ENCODE results near the gene ZDHHC14.
A peak's percentile ranks its signal among the peaks of the same experiment; 100 is the strongest.
"Not testable (repeated sequence)": the region's sequence is repeated elsewhere in the genome, so short reads cannot be mapped to it uniquely, and the experiment has no call there.

Gene ZDHHC14

DNA sequence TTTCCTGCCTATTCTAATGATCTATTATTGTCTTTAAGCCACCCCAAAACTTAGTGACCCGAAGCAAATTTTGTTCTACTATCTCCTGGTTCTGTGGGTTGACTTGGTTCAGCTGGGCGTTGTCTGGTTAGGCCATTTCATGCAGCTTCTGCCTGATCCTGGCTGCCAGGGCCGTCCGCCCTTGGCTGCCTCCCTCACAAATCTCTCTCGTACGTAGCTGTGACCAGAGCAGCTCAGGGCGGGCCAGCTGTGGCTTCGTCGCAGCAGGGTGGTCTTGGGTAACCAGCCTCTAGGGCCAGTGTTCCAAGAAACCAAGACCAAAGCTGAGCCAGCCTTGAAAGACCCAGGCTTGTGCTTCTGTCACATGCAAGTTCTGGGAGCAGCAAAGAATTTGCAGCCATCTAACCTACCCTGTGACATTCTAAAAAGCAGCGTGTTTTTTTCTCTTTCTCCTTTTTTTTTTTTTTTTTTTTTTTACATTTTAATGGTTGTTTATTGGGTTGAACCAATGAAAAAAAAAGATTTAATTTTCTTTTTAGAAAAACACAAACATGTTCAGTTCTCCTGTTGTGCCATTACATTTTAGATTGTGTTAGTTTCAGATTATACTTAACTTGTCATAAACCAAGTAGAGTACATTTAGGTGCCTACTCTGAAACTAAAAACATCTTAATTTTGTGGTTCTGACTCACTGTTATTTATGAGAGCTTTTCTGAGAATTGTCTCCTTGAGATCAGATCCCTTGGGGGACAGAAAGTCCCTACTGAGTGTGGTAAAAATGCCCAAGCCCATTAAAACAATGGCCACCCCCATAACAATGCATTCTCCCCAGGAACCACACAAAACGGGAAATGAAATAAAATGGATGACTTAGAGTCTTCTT lies 83.9 kb downstream of the ZDHHC14 start:
- DNase-seq (ENCODE audit: low spot score in 2 of 2), result peak; percentile 31 to 57
- Mint-ChIP-seq H3K36me3 (peaks cover 2% of the 10 kb centered on the region), H3K27me3 (no peaks in the 10 kb centered on the region), H3K27ac (peak overlapping the region; percentile 95), H3K9me3 (no peaks in the 10 kb centered on the region), H3K4me3 (peak overlapping the region; percentile 72), H3K4me1 (peaks cover 23% of the 10 kb centered on the region)
- peak; percentile 71 for ATAC-seq (ENCODE audit: low read depth)

DNA sequence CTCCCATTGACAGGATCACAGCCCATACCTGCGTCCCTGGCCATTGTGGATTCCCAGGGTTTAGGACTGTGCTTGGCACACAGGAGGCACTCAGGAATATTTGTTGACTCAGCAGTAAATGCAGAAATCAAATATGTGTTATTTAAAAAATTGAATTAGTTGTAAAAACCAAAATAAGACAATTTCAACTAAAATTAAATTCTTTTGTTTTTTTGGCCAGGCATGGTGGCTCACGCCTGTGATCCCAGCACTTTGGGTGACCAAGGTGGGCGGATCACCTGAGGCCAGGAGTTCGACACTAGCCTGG lies 85.3 kb downstream of the ZDHHC14 start:
- Mint-ChIP-seq H3K4me1 (peaks cover 19% of the 10 kb centered on the region), H3K27me3 (no peaks in the 10 kb centered on the region), H3K36me3 (peaks cover 4% of the 10 kb centered on the region), H3K9me3 (no peaks in the 10 kb centered on the region), H3K27ac (no peak overlapping the region), H3K4me3 (no peak overlapping the region)
- DNase-seq (ENCODE audit: low spot score in 2 of 2), result no peak
- ATAC-seq (ENCODE audit: low read depth), result no peak

DNA sequence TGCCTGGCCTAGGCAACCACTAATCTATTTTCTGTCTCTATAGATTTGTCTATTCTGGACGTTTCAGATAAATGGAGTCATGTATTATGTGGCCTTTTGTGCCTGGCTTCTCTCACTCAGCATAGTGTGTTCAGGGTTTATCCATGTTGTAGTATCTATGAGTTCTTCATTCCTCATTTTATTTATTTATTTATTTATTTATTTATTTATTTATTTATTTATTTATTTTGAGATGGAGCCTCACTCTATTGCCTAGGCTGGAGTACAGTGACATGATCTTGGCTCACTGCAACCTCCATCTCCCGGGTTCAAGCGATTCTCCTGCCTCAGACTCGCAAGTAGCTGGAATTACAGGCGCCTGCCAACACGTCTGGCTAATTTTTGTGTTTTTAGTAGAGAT lies 86.3 kb downstream of the ZDHHC14 start:
- not testable (repeated sequence) for H3K36me3 Mint-ChIP-seq; H3K9me3 Mint-ChIP-seq; H3K27me3 Mint-ChIP-seq; DNase-seq (ENCODE audit: low spot score in 2 of 2); H3K4me3 Mint-ChIP-seq; ATAC-seq (ENCODE audit: low read depth)
- peaks cover 19% of the 10 kb centered on the region for H3K4me1 Mint-ChIP-seq
- H3K27ac Mint-ChIP-seq, result peak overlapping the region; percentile 87

DNA sequence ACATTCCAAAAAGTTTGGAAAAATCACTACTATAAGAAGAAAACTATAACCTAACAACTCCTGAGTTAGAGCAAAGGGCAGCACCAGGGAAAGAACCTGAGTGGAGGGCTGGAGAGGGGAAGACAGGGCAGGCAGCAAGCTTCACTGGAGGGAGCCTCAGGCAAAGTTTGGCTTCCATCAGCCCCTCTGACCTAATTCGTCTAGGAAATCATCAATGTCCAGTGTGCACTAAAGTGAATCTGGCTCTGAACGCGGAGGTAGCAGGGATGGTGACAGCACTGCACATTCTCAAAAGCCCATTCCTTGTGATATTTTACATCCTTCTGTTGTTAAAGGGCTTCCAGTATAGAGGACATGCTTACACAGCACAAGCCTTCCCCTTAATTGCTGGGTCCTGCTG lies 87.1 kb downstream of the ZDHHC14 start:
- H3K4me3 Mint-ChIP-seq, result no peak overlapping the region
- DNase-seq (ENCODE audit: low spot score in 2 of 2) (no peak), ATAC-seq (ENCODE audit: low read depth) (no peak)
- H3K36me3 Mint-ChIP-seq, result peaks cover 4% of the 10 kb centered on the region
- H3K27ac Mint-ChIP-seq, result peak overlapping the region; percentile 87
- no peaks in the 10 kb centered on the region for H3K27me3 Mint-ChIP-seq
- no peaks in the 10 kb centered on the region for H3K9me3 Mint-ChIP-seq
- H3K4me1 Mint-ChIP-seq, result peaks cover 19% of the 10 kb centered on the region

DNA sequence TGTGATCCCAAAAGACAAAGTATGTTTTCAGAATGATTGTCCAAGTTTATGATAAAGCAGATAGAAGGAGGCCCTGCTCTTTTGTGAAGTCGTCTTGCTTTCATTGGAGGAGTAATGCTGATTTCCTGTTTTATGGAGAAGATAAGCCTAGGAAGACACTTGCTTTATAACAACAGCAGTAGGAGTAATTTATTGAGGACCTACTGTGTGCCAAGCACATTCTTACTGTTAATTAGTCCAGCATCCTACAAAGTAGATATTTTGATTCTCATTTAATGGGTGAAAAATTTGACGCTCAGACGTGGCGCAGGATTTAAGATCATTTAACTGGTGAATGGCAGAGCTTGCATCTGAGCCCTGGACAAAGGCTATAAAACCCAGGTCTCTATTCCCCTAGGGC lies 87.6 kb downstream of the ZDHHC14 start:
- no peaks in the 10 kb centered on the region for H3K27me3 Mint-ChIP-seq
- H3K27ac Mint-ChIP-seq, result peak overlapping the region; percentile 87
- no peaks in the 10 kb centered on the region for H3K9me3 Mint-ChIP-seq
- DNase-seq (ENCODE audit: low spot score in 2 of 2) (no peak), ATAC-seq (ENCODE audit: low read depth) (no peak)
- H3K4me3 Mint-ChIP-seq, result no peak overlapping the region
- H3K36me3 Mint-ChIP-seq, result peaks cover 4% of the 10 kb centered on the region
- peaks cover 22% of the 10 kb centered on the region for H3K4me1 Mint-ChIP-seq

DNA sequence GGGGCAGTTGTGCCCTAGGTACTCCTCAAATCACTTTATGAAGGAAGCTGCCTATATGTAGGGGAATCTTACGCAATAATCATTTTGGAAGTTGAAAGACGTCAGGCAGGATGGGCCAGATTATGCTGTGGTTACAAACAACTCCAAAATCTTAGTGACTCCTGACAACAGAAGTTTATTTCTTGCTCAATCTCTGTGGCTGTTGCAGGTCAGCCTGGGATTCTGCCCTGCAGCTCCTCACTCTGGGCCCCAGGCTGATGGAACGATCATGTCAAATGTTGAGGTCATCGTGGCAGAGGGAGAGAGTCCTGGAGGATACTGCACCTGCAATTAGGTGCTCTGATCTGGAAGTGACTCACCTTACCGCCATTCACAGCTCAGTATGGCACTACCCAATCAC lies 88.4 kb downstream of the ZDHHC14 start:
- H3K27me3 Mint-ChIP-seq, result no peaks in the 10 kb centered on the region
- ATAC-seq (ENCODE audit: low read depth), result no peak

DNA sequence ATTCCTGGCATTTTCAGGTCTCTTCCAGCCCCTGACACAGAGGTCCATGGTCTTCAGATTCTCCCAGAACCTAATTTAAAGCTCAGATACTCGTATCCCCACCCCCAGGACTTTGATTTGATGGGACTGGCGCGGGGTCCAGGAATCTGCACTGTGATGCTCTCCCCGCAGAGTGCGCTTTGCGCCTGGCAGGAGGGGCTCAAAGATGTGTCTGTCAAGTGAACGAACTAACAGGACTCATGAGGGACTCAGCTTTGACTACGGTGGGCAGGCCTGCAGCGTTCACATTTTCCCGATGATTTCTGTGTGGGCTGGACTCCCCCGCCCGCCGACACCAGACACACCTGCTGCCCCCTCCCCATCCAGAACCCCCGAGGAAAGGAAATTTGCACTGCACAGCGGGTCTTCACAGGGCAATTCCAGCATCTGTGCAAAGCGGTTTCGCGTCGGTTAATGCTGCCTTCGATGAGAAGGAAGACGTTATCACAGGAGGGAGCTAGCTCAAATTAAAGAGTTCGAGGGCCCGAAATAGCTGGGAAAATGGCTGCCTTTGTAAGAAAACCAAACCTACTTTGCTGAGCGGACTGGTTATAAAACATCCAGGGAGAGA lies 90.2 kb downstream of the ZDHHC14 start:
- Mint-ChIP-seq H3K9me3 (no peaks in the 10 kb centered on the region), H3K36me3 (peaks cover 7% of the 10 kb centered on the region), H3K27me3 (no peaks in the 10 kb centered on the region), H3K4me1 (peaks cover 29% of the 10 kb centered on the region), H3K27ac (peak overlapping the region; percentile 62), H3K4me3 (no peak overlapping the region)
- ATAC-seq (ENCODE audit: low read depth) (no peak), DNase-seq (ENCODE audit: low spot score in 2 of 2) (no peak)

More for the DNA sequence above, 88.4 kb downstream of the ZDHHC14 start:
- Mint-ChIP-seq H3K27ac (peak overlapping the region; percentile 87), H3K9me3 (no peaks in the 10 kb centered on the region), H3K4me3 (no peak overlapping the region), H3K36me3 (peaks cover 5% of the 10 kb centered on the region), H3K4me1 (peaks cover 25% of the 10 kb centered on the region)
- no peak for DNase-seq (ENCODE audit: low spot score in 2 of 2)

DNA sequence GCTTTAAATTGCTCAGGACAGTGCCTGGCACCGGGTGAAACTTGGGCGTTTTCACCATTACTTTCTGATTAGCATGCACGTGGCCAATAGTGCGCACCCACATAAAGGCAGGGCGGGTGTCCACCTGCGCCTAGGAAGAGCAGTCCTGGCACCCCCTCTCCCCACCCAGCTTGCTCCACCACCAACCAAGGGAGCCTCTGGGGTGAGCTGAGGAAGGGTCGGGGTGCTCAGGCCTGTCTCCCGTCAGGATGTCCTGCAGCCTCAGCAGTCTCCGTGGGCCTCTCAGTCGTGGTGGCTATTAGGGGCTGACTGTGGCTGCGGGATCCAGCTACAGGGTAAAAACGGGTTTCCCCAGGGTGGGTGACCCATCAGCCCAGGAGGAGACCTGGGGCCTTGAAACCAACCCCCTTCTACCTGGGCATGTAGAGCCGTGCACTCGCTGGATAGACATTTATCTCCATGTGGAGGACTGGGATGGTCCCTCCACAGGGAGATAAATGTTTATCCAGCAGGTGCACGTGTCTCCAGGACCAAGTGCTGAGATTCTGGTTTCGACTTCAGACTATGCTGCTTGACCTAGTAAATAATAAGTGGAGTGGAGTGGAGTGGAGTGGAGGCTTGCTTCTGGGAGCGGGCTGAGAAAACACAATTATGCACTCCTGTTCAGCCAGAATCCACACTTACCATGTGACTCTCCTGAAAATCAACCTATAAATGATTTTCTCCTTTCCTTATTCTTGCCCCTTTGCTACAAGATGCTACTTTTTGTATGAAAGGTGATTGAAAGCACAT lies 91.1 kb downstream of the ZDHHC14 start:
- H3K4me1 Mint-ChIP-seq, result peaks cover 32% of the 10 kb centered on the region
- H3K27me3 Mint-ChIP-seq, result no peaks in the 10 kb centered on the region
- DNase-seq (ENCODE audit: low spot score in 2 of 2) (no peak), ATAC-seq (ENCODE audit: low read depth) (no peak)
- no peaks in the 10 kb centered on the region for H3K9me3 Mint-ChIP-seq
- peak overlapping the region; percentile 62 for H3K27ac Mint-ChIP-seq
- H3K4me3 Mint-ChIP-seq, result no peak overlapping the region
- H3K36me3 Mint-ChIP-seq, result peaks cover 7% of the 10 kb centered on the region

DNA sequence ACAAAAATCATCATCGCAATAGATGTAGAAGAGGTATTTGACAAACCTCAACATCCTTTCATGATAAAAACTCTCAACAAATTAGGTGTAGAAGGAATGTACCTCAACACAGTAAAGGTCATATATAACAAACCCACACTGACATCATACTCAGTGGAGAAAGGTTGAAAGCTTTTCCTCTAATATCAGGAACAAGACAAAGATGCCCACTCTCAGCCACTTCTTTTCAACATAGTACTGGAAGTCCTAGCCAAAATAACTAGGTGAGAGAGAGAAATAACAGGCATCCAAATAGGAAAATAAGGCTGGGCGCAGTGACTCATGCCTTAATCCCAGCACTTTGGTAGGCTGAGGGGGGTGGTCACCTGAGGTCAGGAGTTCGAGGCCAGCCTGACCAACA lies 95.8 kb downstream of the ZDHHC14 start:
- ATAC-seq (ENCODE audit: low read depth) (no peak), DNase-seq (ENCODE audit: low spot score in 2 of 2) (no peak)
- Mint-ChIP-seq H3K27ac (no peak overlapping the region), H3K9me3 (no peaks in the 10 kb centered on the region), H3K27me3 (no peaks in the 10 kb centered on the region), H3K4me3 (no peak overlapping the region), H3K4me1 (peaks cover 32% of the 10 kb centered on the region), H3K36me3 (peaks cover 3% of the 10 kb centered on the region)

DNA sequence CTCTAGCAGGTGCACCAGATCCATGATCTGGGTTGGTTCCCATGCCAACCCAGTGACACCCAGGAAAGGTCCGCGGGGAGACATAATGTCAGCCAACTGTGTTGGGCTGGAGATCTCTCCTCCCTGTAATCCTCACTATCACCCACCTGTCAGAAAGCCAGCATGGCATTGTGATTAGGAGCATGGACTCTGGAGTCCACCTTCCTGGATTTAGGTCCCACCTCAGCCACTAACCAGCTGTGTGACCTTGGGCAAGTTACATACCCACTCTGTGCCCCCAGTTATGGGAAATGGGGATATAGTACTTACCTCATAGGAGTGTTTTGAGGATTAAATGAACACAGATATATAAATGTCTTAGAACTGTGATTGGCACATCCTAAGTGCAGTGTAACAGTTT lies 97.9 kb downstream of the ZDHHC14 start:
- Mint-ChIP-seq H3K4me1 (peaks cover 32% of the 10 kb centered on the region), H3K27ac (no peak overlapping the region), H3K27me3 (no peaks in the 10 kb centered on the region), H3K4me3 (no peak overlapping the region), H3K9me3 (no peaks in the 10 kb centered on the region), H3K36me3 (peaks cover 3% of the 10 kb centered on the region)
- DNase-seq (ENCODE audit: low spot score in 2 of 2) (no peak), ATAC-seq (ENCODE audit: low read depth) (no peak)

DNA sequence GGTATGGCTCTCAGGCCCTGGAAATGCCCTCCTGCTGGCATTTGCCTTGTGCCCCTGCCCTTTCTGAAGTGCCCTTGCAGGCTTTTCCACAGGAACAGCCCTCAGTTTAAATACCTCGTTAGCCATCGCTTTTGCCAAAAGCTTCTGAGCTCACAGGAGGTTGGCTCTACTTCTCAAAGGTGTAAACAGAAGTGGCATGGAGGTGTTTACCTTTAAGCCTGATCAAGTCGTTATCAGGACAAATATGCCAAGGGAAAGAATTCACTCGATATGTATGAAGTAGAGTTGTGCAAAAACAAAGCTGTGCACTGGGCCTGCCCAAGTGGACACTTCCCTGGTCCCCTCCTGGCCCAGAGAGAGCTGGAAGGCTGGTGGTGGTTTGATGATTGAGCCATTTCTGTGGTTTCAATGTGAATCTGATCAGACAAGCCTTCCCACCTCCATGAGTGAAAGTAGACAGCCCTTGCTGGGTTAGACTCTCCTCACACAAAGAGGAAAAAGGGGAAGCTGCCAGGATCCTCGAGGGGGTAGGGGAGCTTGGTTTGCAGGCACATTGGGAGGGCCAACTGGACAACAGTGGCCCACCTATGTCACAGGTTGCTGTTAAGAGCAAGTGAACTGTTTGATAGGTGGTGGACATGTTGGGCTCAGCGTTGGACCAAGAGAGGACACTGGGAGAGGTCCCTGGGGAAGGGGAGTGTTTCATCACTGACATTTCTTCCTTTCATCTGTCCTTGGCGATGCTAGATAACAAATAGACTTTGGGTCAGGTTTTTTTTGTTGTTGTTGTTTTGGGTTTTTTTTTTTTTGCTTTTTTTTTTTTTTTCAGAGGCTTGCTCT lies 98.7 kb downstream of the ZDHHC14 start:
- Mint-ChIP-seq H3K27ac (no peak overlapping the region), H3K27me3 (no peaks in the 10 kb centered on the region), H3K9me3 (no peaks in the 10 kb centered on the region), H3K36me3 (peaks cover 1% of the 10 kb centered on the region), H3K4me1 (peaks cover 26% of the 10 kb centered on the region), H3K4me3 (no peak overlapping the region)
- DNase-seq (ENCODE audit: low spot score in 2 of 2) (no peak), ATAC-seq (ENCODE audit: low read depth) (no peak)

DNA sequence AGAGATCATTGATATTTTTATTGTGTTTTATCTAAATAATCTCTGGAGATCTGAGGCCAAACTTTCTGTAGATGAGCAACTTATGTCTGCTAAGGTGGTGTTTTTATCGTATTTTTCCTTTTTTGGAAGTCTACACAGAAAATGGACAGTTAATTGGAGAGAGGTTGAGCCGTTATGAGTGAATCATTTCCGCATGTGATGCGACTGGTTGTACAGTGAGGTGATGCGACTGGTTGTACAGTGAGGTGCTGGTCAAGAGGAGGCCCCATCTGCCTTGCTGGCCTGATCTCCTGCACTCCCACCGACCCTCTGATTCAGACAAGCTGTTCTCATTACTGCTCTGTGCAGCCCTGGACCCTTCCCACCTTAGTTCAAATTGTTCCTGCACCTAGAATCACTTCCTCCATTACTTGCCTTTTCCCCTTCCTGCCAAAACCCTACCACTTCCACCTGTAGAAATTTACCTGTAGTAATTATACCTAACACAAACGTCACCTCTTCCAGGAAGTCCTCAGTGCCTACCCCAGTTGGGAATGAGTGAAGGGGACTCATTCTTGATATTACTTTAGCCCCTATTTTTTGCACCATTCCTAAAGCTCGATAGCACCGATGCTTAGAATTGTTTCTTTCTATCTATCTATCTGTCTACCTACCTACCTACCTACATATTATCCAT lies 100.3 kb downstream of the ZDHHC14 start:
- DNase-seq (ENCODE audit: low spot score in 2 of 2), result no peak
- H3K4me1 Mint-ChIP-seq, result peaks cover 17% of the 10 kb centered on the region
- H3K36me3 Mint-ChIP-seq, result no peaks in the 10 kb centered on the region
- no peaks in the 10 kb centered on the region for H3K9me3 Mint-ChIP-seq
- no peak overlapping the region for H3K4me3 Mint-ChIP-seq
- H3K27ac Mint-ChIP-seq, result peak overlapping the region; percentile 6
- no peak for ATAC-seq (ENCODE audit: low read depth)
- H3K27me3 Mint-ChIP-seq, result no peaks in the 10 kb centered on the region

DNA sequence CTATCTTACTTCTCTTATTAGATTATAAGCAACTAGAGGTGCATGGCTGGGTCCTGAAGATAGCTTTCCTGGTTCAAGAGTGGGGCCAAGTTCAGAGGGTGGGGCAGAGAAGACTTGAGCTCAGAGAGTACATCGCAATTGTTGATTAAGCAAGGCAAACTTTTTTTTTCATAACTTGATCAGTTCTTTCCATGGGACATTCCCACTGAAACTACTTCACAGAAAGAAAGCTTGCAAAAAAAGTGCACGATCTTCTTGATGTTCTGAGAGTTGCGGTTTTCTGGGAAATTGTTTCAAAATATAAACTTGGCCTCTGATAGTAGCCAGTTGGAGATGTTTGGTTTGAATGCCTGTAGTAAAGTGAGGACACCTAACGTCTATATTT lies 100.9 kb downstream of the ZDHHC14 start:
- no peaks in the 10 kb centered on the region for H3K27me3 Mint-ChIP-seq
- H3K27ac Mint-ChIP-seq, result peak overlapping the region; percentile 6
- peaks cover 20% of the 10 kb centered on the region for H3K4me1 Mint-ChIP-seq
- no peak for ATAC-seq (ENCODE audit: low read depth)
- H3K36me3 Mint-ChIP-seq, result no peaks in the 10 kb centered on the region
- DNase-seq (ENCODE audit: low spot score in 2 of 2), result no peak
- H3K9me3 Mint-ChIP-seq, result no peaks in the 10 kb centered on the region
- H3K4me3 Mint-ChIP-seq, result no peak overlapping the region
